HG02623 (cell line): ENCODE results near the gene CCDC179.

Experiments
- ATAC-seq: cut with Tn5 transposase; IDR thresholded peaks from one replicate; pipeline ENCODE4 v1.9.1; 2021; ENCODE audit warnings: moderate library complexity; ENCODE audit not compliant: unreplicated experiment

The CCDC179 gene

GRCh38 chr11:22808571-22809197 lies 51.6 kb downstream of the CCDC179 start:
- ATAC-seq: peak; percentile 23

DNA sequence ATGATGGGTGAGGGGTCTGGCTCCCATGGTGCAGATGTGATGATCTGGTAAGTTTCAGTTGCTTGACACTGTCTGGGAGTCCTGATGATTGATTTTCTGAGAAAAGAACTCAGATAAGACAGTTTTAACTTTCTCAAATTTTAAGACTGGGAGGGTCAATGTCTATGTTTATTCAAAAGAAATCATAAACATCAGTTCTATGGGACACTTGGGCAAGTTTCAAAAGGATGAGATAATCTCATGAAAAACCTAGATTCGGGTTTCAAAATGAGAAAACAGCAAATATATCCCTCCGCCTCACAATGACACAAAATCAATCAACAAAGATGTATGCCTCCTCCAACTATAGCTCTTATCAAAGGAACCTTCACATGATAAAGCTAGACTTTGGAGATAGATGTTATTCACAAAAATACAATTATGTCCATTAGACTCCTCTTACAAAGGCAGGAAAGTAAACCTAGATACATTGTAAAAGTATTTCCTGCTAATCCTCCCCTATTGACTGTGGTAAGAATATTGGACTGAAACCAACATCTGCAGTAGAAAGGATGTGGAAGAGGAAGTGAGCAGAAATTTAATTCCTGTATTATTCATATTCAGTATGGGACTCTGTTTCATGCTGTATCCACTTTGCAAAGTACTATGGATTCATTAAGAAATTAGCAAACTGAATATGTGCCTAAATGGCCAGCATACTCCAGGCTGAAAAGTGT lies 52.3 kb downstream of the CCDC179 start:
- peak; percentile 94 for ATAC-seq

- no peak for ATAC-seq
These were observed 52.9 kb downstream of the CCDC179 start for GRCh38 chr11:22807391-22807790.

GRCh38 chr11:22802861-22803260 lies 57.4 kb downstream of the CCDC179 start:
- ATAC-seq: no peak

GRCh38 chr11:22800482-22800881 lies 59.8 kb downstream of the CCDC179 start:
- no peak for ATAC-seq

- ATAC-seq: no peak
These were observed 61.4 kb downstream of the CCDC179 start for GRCh38 chr11:22798901-22799300.

- ATAC-seq: no peak
These were observed 63.2 kb downstream of the CCDC179 start for GRCh38 chr11:22797047-22797446.
